Measurements from ENCODE around the gene SLAMF7. TPM values are rescaled to one million over a fixed set of nuclear protein-coding genes. Genes with fewer than 3 reads are reported as not detected.

The SLAMF7 gene
- total RNA-seq, 1 experiment from 2014 or later = 2.6 TPM

- BruUV-seq (replicated peaks) = no TSS peak
- no peak overlapping the region for H3K4me3 Mint-ChIP-seq (ENCODE audit: low read depth, unreplicated experiment)
- H3K4me1 Mint-ChIP-seq (ENCODE audit: low read depth, unreplicated experiment) = no peaks in the 10 kb centered on the region
- no peak for DNase-seq
- CTCF ChIA-PET = interaction anchor here (0.6 to 1.6 kb wide), 2 partner anchors 13 to 15 kb away, joined by 3 to 12 read pairs; no protein-coding TSS in a partner anchor
- no peaks in the 10 kb centered on the region for H3K27me3 Mint-ChIP-seq (ENCODE audit: unreplicated experiment)
- TF ChIP-seq, protein P1, sequence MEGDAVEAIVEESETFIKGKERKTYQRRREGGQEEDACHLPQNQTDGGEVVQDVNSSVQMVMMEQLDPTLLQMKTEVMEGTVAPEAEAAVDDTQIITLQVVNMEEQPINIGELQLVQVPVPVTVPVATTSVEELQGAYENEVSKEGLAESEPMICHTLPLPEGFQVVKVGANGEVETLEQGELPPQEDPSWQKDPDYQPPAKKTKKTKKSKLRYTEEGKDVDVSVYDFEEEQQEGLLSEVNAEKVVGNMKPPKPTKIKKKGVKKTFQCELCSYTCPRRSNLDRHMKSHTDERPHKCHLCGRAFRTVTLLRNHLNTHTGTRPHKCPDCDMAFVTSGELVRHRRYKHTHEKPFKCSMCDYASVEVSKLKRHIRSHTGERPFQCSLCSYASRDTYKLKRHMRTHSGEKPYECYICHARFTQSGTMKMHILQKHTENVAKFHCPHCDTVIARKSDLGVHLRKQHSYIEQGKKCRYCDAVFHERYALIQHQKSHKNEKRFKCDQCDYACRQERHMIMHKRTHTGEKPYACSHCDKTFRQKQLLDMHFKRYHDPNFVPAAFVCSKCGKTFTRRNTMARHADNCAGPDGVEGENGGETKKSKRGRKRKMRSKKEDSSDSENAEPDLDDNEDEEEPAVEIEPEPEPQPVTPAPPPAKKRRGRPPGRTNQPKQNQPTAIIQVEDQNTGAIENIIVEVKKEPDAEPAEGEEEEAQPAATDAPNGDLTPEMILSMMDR (IDR thresholded peaks at IDR 0.05; ENCODE audit: unreplicated experiment) = no peak
- H3K9me3 Mint-ChIP-seq (ENCODE audit: low read depth, unreplicated experiment) = no peaks in the 10 kb centered on the region
- no peaks in the 10 kb centered on the region for H3K36me3 Mint-ChIP-seq (ENCODE audit: insufficient read depth, unreplicated experiment)
- intact Hi-C loops (cut with micrococcal nuclease; ENCODE audit: unreplicated experiment) = no loop called here
- no peak overlapping the region for H3K27ac Mint-ChIP-seq (ENCODE audit: unreplicated experiment)
Observed at GRCh38 chr1:160794376-160794775, 55.3 kb downstream of the SLAMF7 start.

DNA sequence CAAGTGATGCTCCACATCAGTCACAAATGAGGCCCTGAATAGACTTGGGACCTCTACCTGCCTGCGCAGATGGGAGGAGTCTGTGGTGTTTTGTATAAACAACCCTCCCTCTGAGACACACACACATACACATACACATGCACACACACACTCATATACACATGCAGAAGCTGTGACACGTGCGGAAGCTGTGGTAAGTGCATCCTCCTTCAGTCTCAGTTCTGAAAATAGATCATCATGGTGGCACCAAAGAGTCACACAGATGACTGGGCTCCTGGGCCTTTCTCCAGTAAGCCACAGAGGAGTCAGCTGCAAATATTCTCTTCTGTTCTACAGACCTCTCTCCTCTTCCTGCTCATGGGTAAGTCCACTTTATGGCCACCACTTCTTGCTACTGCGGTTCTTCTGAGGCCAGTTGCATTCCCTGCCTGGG lies 56.9 kb downstream of the SLAMF7 start, which contains the start of gene LY9:
Gene LY9, plus strand, starts transcription at position 224 of the 433 bp plus-strand sequence. Its CDS starts 14 bp downstream, at position 238.
- BruUV-seq (replicated peaks) = no TSS peak
- H3K4me1 Mint-ChIP-seq (ENCODE audit: low read depth, unreplicated experiment) = no peaks in the 10 kb centered on the region
- TF ChIP-seq, protein P1 (IDR thresholded peaks at IDR 0.05; ENCODE audit: unreplicated experiment) = no peak
- intact Hi-C loops (cut with micrococcal nuclease; ENCODE audit: unreplicated experiment) = no loop called here
- H3K36me3 Mint-ChIP-seq (ENCODE audit: insufficient read depth, unreplicated experiment) = no peaks in the 10 kb centered on the region
- no peak within 1 kb of the TSS for H3K4me3 Mint-ChIP-seq (ENCODE audit: low read depth, unreplicated experiment)
- H3K27me3 Mint-ChIP-seq (ENCODE audit: unreplicated experiment) = no peaks in the 10 kb centered on the region
- no peak for DNase-seq
- no peaks in the 10 kb centered on the region for H3K9me3 Mint-ChIP-seq (ENCODE audit: low read depth, unreplicated experiment)
- no peak within 1 kb of the TSS for H3K27ac Mint-ChIP-seq (ENCODE audit: unreplicated experiment)
- CTCF ChIA-PET = no interaction called here

- CTCF ChIA-PET = interaction anchor here (1.5 kb wide), 1 partner anchor 21 kb away, joined by 4 read pairs; no protein-coding TSS in a partner anchor
- Mint-ChIP-seq H3K27ac (ENCODE audit: unreplicated experiment) (no peak overlapping the region), H3K9me3 (ENCODE audit: low read depth, unreplicated experiment) (no peaks in the 10 kb centered on the region), H3K36me3 (ENCODE audit: insufficient read depth, unreplicated experiment) (no peaks in the 10 kb centered on the region), H3K27me3 (ENCODE audit: unreplicated experiment) (no peaks in the 10 kb centered on the region), H3K4me1 (ENCODE audit: low read depth, unreplicated experiment) (no peaks in the 10 kb centered on the region), H3K4me3 (ENCODE audit: low read depth, unreplicated experiment) (no peak overlapping the region)
- no peak for DNase-seq
- intact Hi-C loops (cut with micrococcal nuclease; ENCODE audit: unreplicated experiment) = no loop called here
- BruUV-seq (replicated peaks) = no TSS peak
- TF ChIP-seq, protein P1 (IDR thresholded peaks at IDR 0.05; ENCODE audit: unreplicated experiment) = no peak
Observed at GRCh38 chr1:160797271-160797709, 58.2 kb downstream of the SLAMF7 start.

DNA sequence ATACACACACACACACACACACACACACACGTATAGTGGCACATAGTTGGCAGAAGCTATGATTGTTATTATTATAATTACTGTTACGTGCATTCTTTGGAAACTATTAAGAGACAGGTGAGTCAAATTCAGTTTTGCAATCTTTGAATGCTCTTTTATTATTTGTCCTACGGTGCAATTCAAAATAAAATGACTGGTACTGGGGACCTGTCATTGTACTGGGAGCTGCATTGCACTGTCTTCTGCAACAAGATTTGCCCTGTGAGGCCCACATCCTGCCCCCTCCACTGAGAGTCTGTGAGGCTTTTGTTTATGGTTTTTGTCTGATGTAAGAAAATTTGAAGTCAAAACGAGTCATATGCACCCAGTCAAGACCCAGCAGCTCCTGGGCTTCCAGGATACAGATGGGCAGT lies 58.8 kb downstream of the SLAMF7 start:
- Mint-ChIP-seq H3K27ac (ENCODE audit: unreplicated experiment) (no peak overlapping the region), H3K4me3 (ENCODE audit: low read depth, unreplicated experiment) (no peak overlapping the region), H3K36me3 (ENCODE audit: insufficient read depth, unreplicated experiment) (no peaks in the 10 kb centered on the region), H3K4me1 (ENCODE audit: low read depth, unreplicated experiment) (no peaks in the 10 kb centered on the region), H3K27me3 (ENCODE audit: unreplicated experiment) (no peaks in the 10 kb centered on the region), H3K9me3 (ENCODE audit: low read depth, unreplicated experiment) (no peaks in the 10 kb centered on the region)
- intact Hi-C loops (cut with micrococcal nuclease; ENCODE audit: unreplicated experiment) = no loop called here
- no peak for DNase-seq
- CTCF ChIA-PET = interaction anchor here (1.5 kb wide), 1 partner anchor 21 kb away, joined by 4 read pairs; no protein-coding TSS in a partner anchor
- TF ChIP-seq, protein P1 (IDR thresholded peaks at IDR 0.05; ENCODE audit: unreplicated experiment) = no peak
- BruUV-seq (replicated peaks) = no TSS peak
